ENCODE data around the gene SPTBN5.

DNA sequence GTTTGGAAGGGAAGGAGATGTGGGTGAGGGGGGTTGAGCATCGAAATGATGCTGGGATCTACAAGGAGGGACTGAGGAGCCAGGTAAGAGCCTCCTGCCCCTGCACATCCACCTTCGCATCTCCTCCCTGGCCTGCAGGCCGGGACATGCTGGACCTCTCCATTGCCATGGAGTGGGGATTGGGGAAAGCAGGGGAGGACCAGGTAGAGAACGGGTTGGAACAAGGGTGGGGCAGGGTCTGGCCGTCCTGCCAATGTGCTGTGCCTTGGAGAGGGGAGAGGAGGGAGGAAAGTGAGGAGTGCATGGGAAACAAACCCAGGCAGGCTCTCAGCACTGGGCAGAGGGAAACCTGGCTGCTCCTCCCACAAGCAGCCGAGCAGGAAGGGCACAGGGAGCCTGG is 44.6 kb downstream of the SPTBN5 start:
- TF ChIP-seq, protein P1, sequence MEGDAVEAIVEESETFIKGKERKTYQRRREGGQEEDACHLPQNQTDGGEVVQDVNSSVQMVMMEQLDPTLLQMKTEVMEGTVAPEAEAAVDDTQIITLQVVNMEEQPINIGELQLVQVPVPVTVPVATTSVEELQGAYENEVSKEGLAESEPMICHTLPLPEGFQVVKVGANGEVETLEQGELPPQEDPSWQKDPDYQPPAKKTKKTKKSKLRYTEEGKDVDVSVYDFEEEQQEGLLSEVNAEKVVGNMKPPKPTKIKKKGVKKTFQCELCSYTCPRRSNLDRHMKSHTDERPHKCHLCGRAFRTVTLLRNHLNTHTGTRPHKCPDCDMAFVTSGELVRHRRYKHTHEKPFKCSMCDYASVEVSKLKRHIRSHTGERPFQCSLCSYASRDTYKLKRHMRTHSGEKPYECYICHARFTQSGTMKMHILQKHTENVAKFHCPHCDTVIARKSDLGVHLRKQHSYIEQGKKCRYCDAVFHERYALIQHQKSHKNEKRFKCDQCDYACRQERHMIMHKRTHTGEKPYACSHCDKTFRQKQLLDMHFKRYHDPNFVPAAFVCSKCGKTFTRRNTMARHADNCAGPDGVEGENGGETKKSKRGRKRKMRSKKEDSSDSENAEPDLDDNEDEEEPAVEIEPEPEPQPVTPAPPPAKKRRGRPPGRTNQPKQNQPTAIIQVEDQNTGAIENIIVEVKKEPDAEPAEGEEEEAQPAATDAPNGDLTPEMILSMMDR (conservative IDR thresholded peaks at IDR 0.05; ENCODE audit: low read depth, low read length), result no peak
- no peak for TF ChIP-seq EZH2 (IDR thresholded peaks at IDR 0.05; ENCODE audit: borderline replicate concordance, low read depth, low read length, poor library complexity, severe bottlenecking)

All from A673 (cell line).